Measurements from ENCODE around the gene CRABP1. TPM values are rescaled to one million over a fixed set of nuclear protein-coding genes. Genes with fewer than 3 reads are reported as not detected.

The CRABP1 gene
- total and polyA plus RNA-seq, 10 donors = 3.5 to 159 (median 29.8) TPM

GRCh38 chr15:78292219-78292618, 47.9 kb upstream of the CRABP1 start:
- intact Hi-C loops (cut with DNase I; ENCODE audit: low total_unique reads) = no loop called here
- 63 to 100% (median 90%) methylated on average over 1 of the region's 1 CpG for WGBS, 5 donors

DNA sequence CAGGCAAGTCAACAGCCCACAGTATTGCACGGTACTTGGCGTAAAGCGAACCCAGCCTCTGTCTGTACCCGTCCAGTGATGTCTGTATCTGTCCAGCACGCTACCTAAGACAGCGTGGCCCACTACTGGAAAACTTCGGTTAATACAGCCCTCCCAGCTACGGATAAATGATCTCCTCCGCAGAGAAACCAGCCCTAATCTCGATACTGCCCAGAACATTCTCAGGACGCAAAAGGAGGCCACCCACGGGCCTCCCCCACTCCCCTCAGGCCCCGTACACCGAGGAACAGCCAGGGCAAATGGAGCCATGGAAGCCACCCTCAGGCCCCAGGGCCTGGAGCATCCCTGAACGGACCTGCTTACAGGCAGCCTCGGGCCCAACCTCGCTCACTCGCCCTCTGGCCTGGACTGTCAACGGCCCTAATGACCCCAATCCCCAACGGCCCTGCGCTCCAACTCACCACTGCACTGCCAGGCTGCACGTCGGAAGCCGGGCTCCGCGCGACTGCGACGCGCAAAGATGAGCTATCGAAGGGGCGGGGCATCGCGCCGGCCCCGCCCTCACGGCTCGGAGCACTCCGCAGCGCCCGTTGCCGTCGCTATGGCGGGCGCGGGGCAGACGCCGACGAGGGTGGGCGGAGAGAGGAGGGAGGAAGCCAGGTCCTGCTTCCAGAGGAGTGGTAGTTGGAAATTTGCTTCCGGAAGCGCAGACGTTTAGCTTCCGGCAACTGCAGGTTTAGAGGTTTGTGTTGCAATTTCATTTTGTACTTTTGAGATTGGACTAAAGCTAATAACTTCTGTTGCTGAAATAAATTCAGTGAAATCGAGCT, 40.8 kb upstream of the CRABP1 start, which contains the start of gene SKIC8:
TSS of gene SKIC8 (minus strand) at position 509 of the 830 bp plus-strand sequence. CDS start 3,923 bp downstream, outside the sequence.
- intact Hi-C loops (cut with DNase I; ENCODE audit: low total_unique reads) = no loop called here
- TF ChIP-seq POLR2AphosphoS5 (IDR thresholded peaks at IDR 0.05) = peak; percentile 97 to 99 (median 98)
- TF ChIP-seq CTCF (IDR thresholded peaks at IDR 0.05 in 8 of 11, conservative IDR thresholded peaks at IDR 0.05 in 3 of 11) = peak in 1 of 11 experiments; percentile 25
- peak; percentile 25 to 72 (median 47) for TF ChIP-seq POLR2A (IDR thresholded peaks at IDR 0.05)
- peaks cover 0 to 14% (median under 1%) of the 10 kb centered on the region in 6 donors for H3K36me3 ChIP-seq
- H3K9me3 ChIP-seq = no peaks in the 10 kb centered on the region
- peak within 1 kb of the TSS; percentile 79 to 99 (median 92) for H3K4me3 ChIP-seq
- H3K27ac ChIP-seq = peak within 1 kb of the TSS; percentile 69 to 88 (median 85)
- DNase-seq = peak; percentile 97
- 0 to 1% (median 0%) methylated on average over 44 to 55 of the region's 55 CpGs for WGBS, 5 donors
- peaks cover 0 to 8% (median 0%) of the 10 kb centered on the region in 7 donors for H3K27me3 ChIP-seq (replicated peaks in 1 of 7)
- peaks cover 7 to 48% (median 28%) of the 10 kb centered on the region in 6 donors for H3K4me1 ChIP-seq

More at GRCh38 chr15:78292219-78292618, 47.9 kb upstream of the CRABP1 start:
- DNase-seq = no peak
- Histone ChIP-seq H3K9me3 (no peaks in the 10 kb centered on the region), H3K4me3 (no peak overlapping the region), H3K36me3 (peaks cover 0 to 85% (median 42%) of the 10 kb centered on the region in 6 donors), H3K27me3 (replicated peaks in 1 of 7) (no peaks in the 10 kb centered on the region), H3K4me1 (peaks cover 0 to 7% (median 2%) of the 10 kb centered on the region in 6 donors), H3K27ac (no peak overlapping the region)
- TF ChIP-seq POLR2AphosphoS5 (IDR thresholded peaks at IDR 0.05) (no peak), POLR2A (IDR thresholded peaks at IDR 0.05) (no peak), CTCF (IDR thresholded peaks at IDR 0.05 in 8 of 11, conservative IDR thresholded peaks at IDR 0.05 in 3 of 11) (no peak)

- H3K9me3 ChIP-seq = no peaks in the 10 kb centered on the region
- no peak overlapping the region for H3K4me3 ChIP-seq
- DNase-seq = no peak
- intact Hi-C loops (cut with DNase I; ENCODE audit: low total_unique reads) = no loop called here
- peaks cover 0 to 10% (median 0%) of the 10 kb centered on the region in 7 donors for H3K27me3 ChIP-seq (replicated peaks in 1 of 7)
- TF ChIP-seq POLR2AphosphoS5 (IDR thresholded peaks at IDR 0.05) (no peak), POLR2A (IDR thresholded peaks at IDR 0.05) (no peak), CTCF (IDR thresholded peaks at IDR 0.05 in 8 of 11, conservative IDR thresholded peaks at IDR 0.05 in 3 of 11) (no peak)
- no peaks in the 10 kb centered on the region for H3K36me3 ChIP-seq
- peaks cover 7 to 48% (median 28%) of the 10 kb centered on the region in 6 donors for H3K4me1 ChIP-seq
- H3K27ac ChIP-seq = no peak overlapping the region
These were observed 38.8 kb upstream of the CRABP1 start for GRCh38 chr15:78301326-78301725.

DNA sequence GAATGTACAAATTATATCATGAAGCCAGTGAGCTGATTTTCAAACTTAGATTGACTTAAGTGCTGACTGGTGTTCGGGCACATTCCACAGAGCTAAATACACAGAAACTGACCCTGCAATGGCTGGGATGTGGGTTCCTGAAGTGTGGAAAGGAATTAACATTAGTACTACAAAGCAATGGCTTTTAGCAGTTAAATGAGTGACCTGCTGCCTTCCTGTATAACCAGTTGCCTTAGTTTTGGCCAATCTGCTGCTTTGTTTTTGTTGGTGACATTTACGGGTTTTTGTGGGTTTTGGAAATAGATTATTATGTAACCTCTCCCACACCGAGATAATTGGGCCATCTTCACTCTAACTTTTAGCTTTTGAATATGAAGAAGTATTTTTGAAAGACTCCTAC, 38.3 kb upstream of the CRABP1 start:
- DNase-seq = no peak
- Histone ChIP-seq H3K27me3 (replicated peaks in 1 of 7) (peaks cover 0 to 10% (median 0%) of the 10 kb centered on the region in 7 donors), H3K9me3 (no peaks in the 10 kb centered on the region), H3K27ac (no peak overlapping the region), H3K4me3 (no peak overlapping the region), H3K4me1 (peaks cover 7 to 44% (median 28%) of the 10 kb centered on the region in 6 donors), H3K36me3 (no peaks in the 10 kb centered on the region)
- 30 to 44% (median 31%) methylated on average over 3 of the region's 3 CpGs for WGBS, 5 donors
- intact Hi-C loops (cut with DNase I; ENCODE audit: low total_unique reads) = no loop called here
- TF ChIP-seq POLR2AphosphoS5 (IDR thresholded peaks at IDR 0.05) (no peak), CTCF (IDR thresholded peaks at IDR 0.05 in 8 of 11, conservative IDR thresholded peaks at IDR 0.05 in 3 of 11) (no peak), POLR2A (IDR thresholded peaks at IDR 0.05) (no peak)

Data from spleen (tissue), 11 donors.